Stimulated activated CD4-positive, alpha-beta T cell treated with anti-CD3 and anti-CD28 coated beads, Interleukin-4, amount 100 ng/mL, for 48 hours (primary cell): ENCODE results near the gene FBXO47.
"Not testable (repeated sequence)": the region's sequence is repeated elsewhere in the genome, so short reads cannot be mapped to it uniquely, and the experiment has no call there.

Experiments used
- DNase-seq, 2 donors: peaks; one replicate each; pipeline ENCODE4 v3.0.0-alpha.2; 2020; ENCODE audit warnings: low read depth in 2 of 2

Gene FBXO47

DNA sequence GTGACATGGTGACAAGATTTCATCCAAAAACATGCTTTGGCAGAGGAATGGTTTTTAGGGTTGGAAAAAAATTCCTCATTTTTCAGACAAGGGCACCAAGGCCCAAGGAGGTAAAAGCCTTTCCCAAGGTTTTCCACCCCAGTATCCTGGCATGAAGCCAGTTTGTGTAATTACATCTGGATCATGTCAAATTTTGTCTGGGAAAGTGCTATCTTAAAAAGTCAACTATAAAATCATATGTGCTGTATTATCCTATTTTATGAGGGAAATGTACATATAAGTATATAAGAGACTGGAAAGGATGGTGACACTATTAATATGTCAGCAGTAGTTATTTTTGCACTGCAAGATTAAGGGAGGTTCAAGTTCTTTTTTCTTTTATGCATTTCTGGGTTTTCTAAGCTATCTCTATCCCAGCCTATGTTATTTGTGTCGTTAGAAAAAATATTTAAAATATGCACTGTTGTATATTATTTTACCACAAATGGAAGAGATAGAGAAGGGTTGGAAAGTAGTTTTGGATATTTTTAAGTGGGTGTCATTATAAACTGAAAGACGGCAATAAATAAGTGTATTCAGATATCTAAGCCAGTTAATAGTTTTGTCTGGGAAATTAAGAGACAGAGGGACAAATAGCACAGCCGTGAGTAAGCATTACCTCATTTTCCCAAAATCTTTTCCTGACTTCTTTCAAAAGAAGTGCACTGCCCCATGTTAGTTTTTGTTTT, 13.5 kb upstream of the FBXO47 start:
- no peak for DNase-seq

- no peak for DNase-seq
Measured at GRCh38 chr17:38978180-38978579, 11.0 kb upstream of the FBXO47 start.

GRCh38 chr17:38976187-38976551, 9.0 kb upstream of the FBXO47 start:
- DNase-seq: not testable (repeated sequence)

- DNase-seq: no peak
Measured at GRCh38 chr17:38970804-38971203, 3.6 kb upstream of the FBXO47 start.

DNA sequence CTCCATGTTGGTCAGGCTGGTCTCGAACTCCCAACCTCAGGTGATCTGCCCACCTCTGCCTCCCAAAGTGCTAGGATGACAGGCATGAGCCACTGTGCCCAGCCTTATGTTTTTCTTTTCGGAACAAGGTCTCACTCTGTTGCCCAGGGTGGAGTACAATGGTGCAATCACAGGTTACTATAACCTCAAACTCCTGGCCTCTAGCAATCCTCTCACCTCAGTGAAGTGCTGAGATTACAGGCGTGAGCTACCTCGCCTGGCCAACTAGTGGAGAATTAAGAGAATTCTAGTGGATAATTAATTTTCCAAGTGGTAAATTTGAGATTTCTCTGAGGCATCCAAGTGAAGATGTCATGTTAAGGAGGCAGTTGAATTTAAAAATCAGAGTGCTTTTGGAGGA, 2.9 kb upstream of the FBXO47 start:
- DNase-seq: no peak

DNA sequence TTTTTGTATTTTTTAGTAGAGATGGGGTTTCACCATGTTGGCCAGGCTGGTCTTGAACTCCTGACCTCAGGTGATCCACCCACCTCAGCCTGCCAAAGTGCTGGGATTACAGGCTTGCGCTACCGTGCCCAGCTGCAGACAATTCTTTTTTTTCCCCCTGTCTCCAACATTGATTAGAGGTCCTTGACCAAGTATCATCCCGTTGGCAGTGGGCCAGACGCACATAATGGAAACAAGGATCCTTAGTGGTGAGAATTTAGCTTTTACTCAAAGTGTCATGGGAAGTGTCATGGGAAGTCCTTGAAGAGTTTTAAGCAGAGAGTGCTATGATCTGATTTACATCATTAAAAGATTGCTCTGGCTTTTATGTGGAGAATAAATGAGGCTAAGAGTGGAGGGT, 2.1 kb upstream of the FBXO47 start:
- no peak for DNase-seq

DNA sequence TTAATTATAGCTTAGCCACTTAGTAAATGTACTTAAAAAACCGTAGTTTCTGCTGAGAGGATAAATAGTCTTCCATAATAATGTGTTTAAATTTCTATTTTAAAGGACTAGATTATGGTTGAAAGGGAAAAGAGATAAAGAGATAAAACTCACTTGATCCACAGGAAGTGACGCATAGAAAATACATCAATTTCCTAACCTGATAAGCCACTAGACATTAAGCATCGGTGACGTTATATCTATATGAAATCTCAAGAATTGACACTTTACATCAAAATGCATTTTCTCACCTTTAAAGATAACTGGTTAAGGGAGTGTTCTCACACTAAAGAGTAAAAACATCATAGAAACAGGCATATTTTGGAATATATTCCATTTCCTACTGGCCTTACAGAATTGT, 5.8 kb downstream of the FBXO47 start:
- no peak for DNase-seq

GRCh38 chr17:38960402-38960801, 6.8 kb downstream of the FBXO47 start:
- no peak for DNase-seq

DNA sequence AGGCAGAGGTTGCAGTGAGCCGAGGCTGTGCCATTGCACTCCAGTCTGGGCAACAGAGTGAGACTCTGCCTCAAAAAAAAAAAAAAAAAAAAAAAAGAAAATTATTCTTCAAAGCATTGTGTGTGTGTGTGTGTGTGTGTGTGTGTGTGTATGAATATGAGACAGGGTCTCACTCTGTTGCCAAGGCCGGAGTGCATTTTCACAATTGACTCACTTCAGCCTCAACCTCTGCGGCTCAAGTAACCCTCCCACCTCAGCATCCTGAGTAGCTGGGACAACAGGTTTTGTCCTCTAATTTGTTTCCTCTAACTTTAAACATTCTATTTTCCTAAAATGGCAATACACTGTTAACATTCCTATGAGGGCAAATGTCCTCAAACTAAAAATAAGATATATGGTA, 7.7 kb downstream of the FBXO47 start:
- no peak for DNase-seq

DNA sequence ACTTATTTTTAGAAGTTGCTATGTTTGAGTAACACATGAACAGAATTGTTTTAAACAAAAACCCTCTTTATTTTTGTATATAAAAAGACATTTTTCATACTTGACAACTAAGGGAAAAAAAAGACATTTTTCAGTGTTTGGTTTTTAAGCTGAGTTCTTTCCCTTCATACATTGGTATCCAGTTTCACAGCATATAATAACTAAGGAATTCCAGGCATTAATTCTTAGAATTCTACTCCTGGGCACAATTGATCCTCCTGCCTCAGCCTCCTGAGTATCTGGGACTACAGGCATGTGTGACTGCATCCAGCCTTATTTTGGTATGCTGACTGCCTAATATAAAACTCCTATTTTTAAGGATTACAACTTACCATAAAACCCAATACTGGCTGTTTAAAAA, 8.4 kb downstream of the FBXO47 start:
- no peak for DNase-seq

- no peak for DNase-seq
Measured at GRCh38 chr17:38958326-38958725, 8.9 kb downstream of the FBXO47 start.

GRCh38 chr17:38953800-38954199, 13.4 kb downstream of the FBXO47 start:
- DNase-seq: not testable (repeated sequence)

DNA sequence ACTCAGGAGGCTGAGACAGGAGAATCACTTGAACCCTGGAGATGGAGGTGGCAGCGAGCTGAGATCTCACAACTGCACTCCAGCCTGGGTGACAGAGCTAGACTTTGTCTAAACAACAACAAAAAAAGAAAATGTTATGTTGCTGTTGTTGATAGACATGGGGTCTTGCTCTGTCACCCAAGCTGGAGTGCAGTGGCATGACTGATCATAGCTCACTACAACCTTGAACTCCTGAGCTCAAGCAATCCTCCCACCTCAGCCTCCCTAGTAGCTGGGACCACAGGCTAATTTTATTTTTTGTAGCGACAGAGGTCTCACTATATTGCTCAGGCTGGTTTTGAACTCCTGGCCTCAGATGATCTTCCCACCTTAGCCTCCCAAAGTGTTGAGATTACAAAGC, 20.0 kb downstream of the FBXO47 start:
- DNase-seq: no peak

DNA sequence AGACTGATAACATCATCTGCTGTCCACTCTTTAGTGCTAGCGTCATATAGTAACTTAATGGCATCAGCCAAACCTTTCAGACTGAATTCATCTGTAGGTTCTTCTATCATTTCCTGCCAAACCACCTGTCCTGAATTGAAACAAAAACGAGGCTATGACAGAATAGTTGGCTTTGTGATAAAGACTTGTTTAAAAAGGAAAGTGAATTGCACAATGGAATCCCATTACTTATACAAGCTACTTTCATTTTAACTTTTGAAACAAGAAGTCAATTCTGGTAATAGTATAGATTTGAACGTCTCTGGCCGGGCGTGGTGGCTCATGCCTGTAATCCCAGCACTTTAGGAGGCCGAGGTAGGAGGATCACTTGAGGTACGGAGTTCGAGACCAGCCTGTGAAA, 23.6 kb downstream of the FBXO47 start:
- DNase-seq: no peak

- no peak for DNase-seq
Measured at GRCh38 chr17:38942696-38943334, 24.4 kb downstream of the FBXO47 start.

DNA sequence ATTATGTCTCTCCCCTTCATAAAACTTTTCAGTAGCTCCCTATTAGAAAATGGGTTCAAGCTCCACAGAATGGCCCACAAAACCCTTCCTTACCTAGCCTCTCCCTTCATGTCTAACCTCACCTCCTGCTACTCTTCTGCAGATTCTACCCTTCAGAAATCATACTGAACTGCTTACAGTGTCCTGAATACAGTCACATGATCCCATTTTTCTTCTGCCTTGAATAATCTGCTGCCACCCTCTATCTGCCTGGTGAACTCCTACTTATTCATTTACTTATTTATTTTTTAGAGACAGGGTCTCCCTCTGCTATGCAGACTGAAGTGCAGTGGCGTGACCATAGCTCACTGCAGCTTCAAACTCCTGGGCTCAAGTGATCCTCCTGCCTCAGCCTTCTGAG, 26.8 kb downstream of the FBXO47 start:
- no peak for DNase-seq

GRCh38 chr17:38939987-38940386, 27.2 kb downstream of the FBXO47 start:
- no peak for DNase-seq

DNA sequence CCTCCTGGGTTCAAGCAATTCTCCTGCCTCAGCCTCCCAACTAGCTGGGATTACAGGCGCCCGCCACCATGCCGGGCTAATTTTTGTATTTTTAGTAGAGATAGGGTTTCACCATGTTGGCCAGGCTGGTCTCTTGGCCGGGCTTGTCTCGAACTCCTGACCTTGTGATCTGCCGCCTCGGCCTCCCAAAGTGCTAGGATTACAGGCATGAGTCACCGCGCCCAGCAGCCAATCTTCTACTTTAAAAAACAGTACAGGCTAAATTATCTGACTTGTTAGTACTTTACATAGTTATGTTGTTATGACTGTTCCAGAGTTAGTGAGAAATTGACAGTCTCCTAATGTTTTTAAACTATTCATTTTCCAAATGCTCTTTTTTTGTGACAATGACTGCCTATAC, 33.2 kb downstream of the FBXO47 start:
- not testable (repeated sequence) for DNase-seq

DNA sequence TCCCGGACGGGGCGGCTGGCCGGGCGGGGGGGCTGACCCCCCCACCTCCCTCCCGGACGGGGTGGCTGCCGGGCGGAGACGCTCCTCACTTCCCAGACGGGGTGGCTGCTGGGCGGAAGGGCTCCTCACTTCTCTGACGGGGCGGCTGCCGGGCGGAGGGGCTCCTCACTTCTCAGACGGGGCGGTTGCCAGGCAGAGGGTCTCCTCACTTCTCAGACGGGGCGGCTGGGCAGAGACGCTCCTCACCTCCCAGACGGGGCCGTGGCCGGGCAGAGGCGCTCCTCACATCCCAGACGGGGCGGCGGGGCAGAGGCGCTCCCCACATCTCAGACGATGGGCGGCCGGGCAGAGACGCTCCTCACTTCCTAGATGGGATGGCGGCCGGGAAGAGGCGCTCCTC, 36.4 kb downstream of the FBXO47 start:
- not testable (repeated sequence) for DNase-seq

DNA sequence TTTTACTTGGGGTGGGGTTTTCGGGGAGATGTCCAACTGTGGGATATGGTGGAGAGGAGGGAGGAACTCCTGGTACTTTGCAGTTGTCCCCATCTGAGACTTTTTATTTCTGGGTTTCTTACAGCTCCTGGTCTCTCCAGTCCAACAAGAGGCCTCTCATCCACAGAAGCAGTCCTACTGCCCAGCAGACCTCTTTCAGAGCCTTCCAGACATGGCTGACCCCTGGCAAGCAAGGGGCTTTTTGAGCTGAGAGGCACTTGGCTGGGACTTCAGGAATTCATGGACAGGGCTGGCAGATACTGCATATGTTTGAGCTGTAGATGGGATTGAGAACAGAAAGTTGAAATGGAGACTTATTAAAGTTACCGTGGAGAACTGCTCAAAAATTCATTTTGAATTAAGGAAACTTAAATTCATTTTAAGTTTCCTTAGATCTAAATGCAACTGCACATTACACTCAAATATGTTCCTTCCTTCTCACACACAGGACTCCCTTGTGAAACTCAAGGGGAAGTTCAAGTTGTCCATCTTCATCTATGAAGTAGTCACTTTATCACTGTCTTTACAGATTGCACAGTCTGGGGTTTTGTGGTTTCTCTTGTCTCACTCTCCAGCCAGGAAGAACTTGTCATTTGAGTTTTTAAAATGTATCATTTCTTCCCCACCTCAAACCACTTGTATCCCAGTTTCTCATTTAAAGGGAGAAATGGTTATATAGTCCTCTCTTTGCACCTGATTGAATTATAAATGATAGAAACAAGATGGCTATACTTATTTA, 40.7 kb downstream of the FBXO47 start:
- no peak for DNase-seq

- no peak for DNase-seq
Measured at GRCh38 chr17:38925263-38925995, 41.8 kb downstream of the FBXO47 start, which contains the start of gene LASP1NB. LASP1NB (plus strand) TSS chr17:38925614.
